Mesendoderm (in vitro differentiated cells): ENCODE data around the gene CHID1.
A peak's percentile ranks its signal among the peaks of the same experiment; 100 is the strongest.

Experiments
- DNase-seq: peaks from one replicate; pipeline ENCODE4 v3.0.0; 2013
- H2AK5ac ChIP-seq: 2 replicates; pipeline ENCODE4 v1.6.1; 2013; ENCODE audit warnings: low read length, inconsistent platforms
- H2BK120ac ChIP-seq: 2 replicates; pipeline ENCODE4 v1.6.1; 2013; ENCODE audit warnings: low read depth, mild to moderate bottlenecking, low read length, moderate library complexity, mixed read lengths
- H2BK15ac ChIP-seq: replicated peaks from 2 replicates; pipeline ENCODE4 v1.6.1; 2013; ENCODE audit warnings: low read depth, mild to moderate bottlenecking, moderate library complexity
- H2BK5ac ChIP-seq: 2 replicates; pipeline ENCODE4 v1.6.1; 2013; ENCODE audit warnings: low read length, inconsistent platforms
- H3K18ac ChIP-seq: 2 replicates; pipeline ENCODE4 v1.6.1; 2013; ENCODE audit warnings: mild to moderate bottlenecking, low read length, mixed read lengths
- H3K23ac ChIP-seq: one replicate; pipeline ENCODE4 v1.6.1; 2013; ENCODE audit warnings: low read length
- H3K27ac ChIP-seq: 2 replicates; pipeline ENCODE4 v1.5.1; 2013; ENCODE audit warnings: low read depth, mild to moderate bottlenecking, inconsistent platforms, low read length, moderate library complexity
- H3K27me3 ChIP-seq: 2 replicates; pipeline ENCODE4 v1.6.1; 2013; ENCODE audit warnings: low read length, control low read depth, mild to moderate bottlenecking, inconsistent platforms; ENCODE audit not compliant: insufficient read depth, poor library complexity
- H3K36me3 ChIP-seq: 2 replicates; pipeline ENCODE4 v1.6.1; 2013; ENCODE audit warnings: low read length, inconsistent platforms; ENCODE audit not compliant: control insufficient read depth, insufficient read depth
- H3K4ac ChIP-seq: one replicate; pipeline ENCODE4 v1.6.1; 2013; ENCODE audit warnings: low read depth, mild to moderate bottlenecking, low read length, moderate library complexity
- H3K4me1 ChIP-seq: 2 replicates; pipeline ENCODE4 v1.6.1; 2013; ENCODE audit warnings: low read depth, low read length, inconsistent platforms; ENCODE audit not compliant: control insufficient read depth
- H3K4me2 ChIP-seq: 2 replicates; pipeline ENCODE4 v1.6.1; 2013; ENCODE audit warnings: low read length
- H3K4me3 ChIP-seq: 2 replicates; pipeline ENCODE4 v1.5.1; 2013; ENCODE audit warnings: mild to moderate bottlenecking, low read length
- H3K56ac ChIP-seq: one replicate; pipeline ENCODE4 v1.6.1; 2013; ENCODE audit warnings: low read length
- H3K79me1 ChIP-seq: 2 replicates; pipeline ENCODE4 v1.6.1; 2013; ENCODE audit warnings: low read length, inconsistent platforms
- H3K79me2 ChIP-seq: 2 replicates; pipeline ENCODE4 v1.6.1; 2013; ENCODE audit warnings: mild to moderate bottlenecking, low read length; ENCODE audit not compliant: control insufficient read depth, insufficient read depth
- H3K9ac ChIP-seq: 2 replicates; pipeline ENCODE4 v1.6.1; 2013; ENCODE audit warnings: low read length, inconsistent platforms
- H4K5ac ChIP-seq: one replicate; pipeline ENCODE4 v1.6.1; 2013; ENCODE audit warnings: low read length
- H4K8ac ChIP-seq: one replicate; pipeline ENCODE4 v1.6.1; 2013; ENCODE audit warnings: low read depth, mild to moderate bottlenecking, control low read depth, low read length, moderate library complexity
- WGBS: extraction: QIAGEN DNeasy Blood & Tissue Kit; methylation state at CpG from one replicate; pipeline ENCODE4 v1.1.7; 2013; ENCODE audit warnings: low lambda C conversion rate, missing lambda C conversion rate; ENCODE audit not compliant: insufficient coverage; ENCODE audit errors: extremely low coverage; 5-methylcytosine and 5-hydroxymethylcytosine counted together

CHID1 gene

DNA sequence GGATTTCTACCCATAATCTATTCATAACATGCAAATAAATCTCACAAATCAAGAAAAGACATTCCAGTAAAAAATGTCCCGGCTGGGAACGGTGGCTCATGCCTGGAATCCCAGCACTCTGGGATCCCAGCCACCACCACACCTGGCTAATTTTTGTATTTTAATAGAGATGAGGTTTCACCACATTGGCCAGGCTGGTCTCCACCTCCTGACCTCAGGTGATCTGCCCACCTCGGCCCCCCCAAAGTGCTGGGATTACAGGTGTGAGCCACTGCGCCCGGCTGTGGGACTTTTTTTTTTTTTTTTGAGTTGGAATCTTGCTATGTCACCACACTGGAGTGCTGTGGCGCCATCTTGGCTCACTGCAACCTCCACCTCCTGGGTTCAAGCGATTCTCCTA, 4.7 kb downstream of the CHID1 start:
- Histone ChIP-seq H3K18ac (no peak overlapping the region), H3K4me2 (no peak overlapping the region), H2BK15ac (no peak overlapping the region), H4K5ac (no peak overlapping the region), H3K79me1 (peaks cover 17% of the 10 kb centered on the region), H4K8ac (no peak overlapping the region), H3K4ac (no peak overlapping the region), H3K23ac (no peak overlapping the region), H3K4me3 (no peak overlapping the region), H2BK120ac (no peak overlapping the region), H3K4me1 (no peaks in the 10 kb centered on the region), H3K27me3 (no peaks in the 10 kb centered on the region), H3K27ac (no peak overlapping the region), H3K56ac (no peak overlapping the region), H3K36me3 (peaks cover 13% of the 10 kb centered on the region), H2BK5ac (no peak overlapping the region), H2AK5ac (no peak overlapping the region), H3K79me2 (peaks cover 24% of the 10 kb centered on the region), H3K9ac (no peak overlapping the region)
- WGBS: no CpG with 5 or more reads among the region's 7 CpGs
- DNase-seq: no peak

DNA sequence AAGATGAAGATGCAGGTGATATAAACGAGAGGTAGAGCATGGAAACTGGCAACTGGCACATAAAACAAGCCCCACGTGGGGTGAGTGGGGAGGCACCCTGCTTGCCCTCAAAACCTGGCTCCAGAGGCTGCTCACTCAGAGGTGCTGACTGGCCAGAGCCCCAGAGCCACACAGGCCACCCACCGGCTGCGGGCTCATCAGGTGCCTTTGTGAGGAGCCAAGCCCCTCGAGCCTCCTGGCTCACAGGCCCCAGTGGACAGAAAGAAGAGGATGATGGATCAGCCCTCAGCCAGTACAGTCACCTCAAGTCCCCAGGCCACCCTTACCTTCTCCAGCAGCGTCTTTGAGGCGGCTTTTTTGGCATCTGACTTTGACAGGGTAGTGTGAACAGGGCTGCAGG, 6.2 kb downstream of the CHID1 start:
- Histone ChIP-seq H3K9ac (no peak overlapping the region), H2AK5ac (no peak overlapping the region), H4K8ac (no peak overlapping the region), H2BK15ac (no peak overlapping the region), H3K23ac (no peak overlapping the region), H3K4me3 (no peak overlapping the region), H3K36me3 (peaks cover 13% of the 10 kb centered on the region), H3K27me3 (no peaks in the 10 kb centered on the region), H3K4me1 (no peaks in the 10 kb centered on the region), H3K18ac (no peak overlapping the region), H3K27ac (no peak overlapping the region), H3K56ac (no peak overlapping the region), H3K79me2 (peaks cover 13% of the 10 kb centered on the region), H2BK5ac (no peak overlapping the region), H3K4ac (no peak overlapping the region), H3K79me1 (peaks cover 13% of the 10 kb centered on the region), H3K4me2 (no peak overlapping the region), H2BK120ac (no peak overlapping the region), H4K5ac (no peak overlapping the region)
- WGBS: no CpG with 5 or more reads among the region's 7 CpGs
- no peak for DNase-seq

DNA sequence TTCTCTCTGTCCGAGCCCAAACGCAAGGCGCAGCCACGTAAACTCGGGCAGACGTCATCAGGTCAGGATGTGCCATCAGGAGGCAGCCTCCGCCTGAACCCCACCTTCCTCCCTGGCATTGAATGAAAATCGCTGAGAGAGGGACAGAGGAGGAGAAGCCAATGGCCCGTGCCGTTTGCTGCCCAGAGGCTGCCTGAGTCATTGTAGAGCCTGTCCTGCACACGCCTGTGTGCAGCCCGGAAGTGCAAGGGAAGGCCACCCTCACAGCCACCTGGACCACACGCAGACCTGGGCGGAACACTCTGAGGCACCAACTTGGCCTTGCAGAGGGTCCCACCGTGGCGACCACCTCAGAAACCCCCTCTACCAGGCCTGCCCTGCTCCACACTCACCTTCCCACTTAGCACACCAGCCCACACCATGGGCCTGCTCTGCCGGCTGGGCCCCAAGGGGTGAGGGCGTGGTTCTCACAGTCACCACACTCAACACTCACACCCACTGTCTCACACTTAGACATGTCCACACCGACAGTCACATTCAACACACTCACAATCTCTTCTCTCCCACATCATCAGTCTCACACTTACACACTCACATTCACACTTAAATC, 9.1 kb downstream of the CHID1 start:
- no peak overlapping the region for H3K4ac ChIP-seq
- 100% methylated on average over 1 of the region's 19 CpGs for WGBS
- H3K27me3 ChIP-seq: no peaks in the 10 kb centered on the region
- no peak overlapping the region for H2BK15ac ChIP-seq
- H3K18ac ChIP-seq: no peak overlapping the region
- no peak overlapping the region for H3K4me3 ChIP-seq
- H2AK5ac ChIP-seq: no peak overlapping the region
- no peak overlapping the region for H3K23ac ChIP-seq
- no peak overlapping the region for H4K5ac ChIP-seq
- H2BK120ac ChIP-seq: no peak overlapping the region
- H3K4me1 ChIP-seq: no peaks in the 10 kb centered on the region
- H4K8ac ChIP-seq: no peak overlapping the region
- H3K27ac ChIP-seq: no peak overlapping the region
- no peak for DNase-seq
- H3K36me3 ChIP-seq: peaks cover 13% of the 10 kb centered on the region
- H2BK5ac ChIP-seq: no peak overlapping the region
- H3K79me2 ChIP-seq: no peaks in the 10 kb centered on the region
- no peak overlapping the region for H3K56ac ChIP-seq
- no peak overlapping the region for H3K9ac ChIP-seq
- no peaks in the 10 kb centered on the region for H3K79me1 ChIP-seq
- no peak overlapping the region for H3K4me2 ChIP-seq

DNA sequence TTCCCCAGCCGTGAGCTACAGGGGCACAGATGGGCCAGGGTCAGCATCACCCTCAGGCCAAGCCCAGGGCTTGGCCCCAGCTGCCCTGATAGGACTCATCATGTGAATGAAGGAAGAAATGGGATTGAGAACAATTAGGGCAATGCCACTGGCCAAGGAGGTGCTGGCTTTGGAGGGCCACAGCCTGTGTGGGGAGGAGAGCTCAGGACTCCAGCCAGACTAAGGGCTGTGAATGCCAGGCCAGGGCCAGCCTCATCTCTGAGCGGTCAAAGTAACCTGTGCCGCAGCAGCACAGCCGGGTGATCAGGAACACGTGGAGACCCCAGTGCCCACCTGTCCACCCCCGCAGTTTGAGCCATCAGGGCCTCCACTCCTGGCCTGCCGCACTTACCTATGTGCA, 10.1 kb downstream of the CHID1 start:
- no peak overlapping the region for H4K8ac ChIP-seq

DNA sequence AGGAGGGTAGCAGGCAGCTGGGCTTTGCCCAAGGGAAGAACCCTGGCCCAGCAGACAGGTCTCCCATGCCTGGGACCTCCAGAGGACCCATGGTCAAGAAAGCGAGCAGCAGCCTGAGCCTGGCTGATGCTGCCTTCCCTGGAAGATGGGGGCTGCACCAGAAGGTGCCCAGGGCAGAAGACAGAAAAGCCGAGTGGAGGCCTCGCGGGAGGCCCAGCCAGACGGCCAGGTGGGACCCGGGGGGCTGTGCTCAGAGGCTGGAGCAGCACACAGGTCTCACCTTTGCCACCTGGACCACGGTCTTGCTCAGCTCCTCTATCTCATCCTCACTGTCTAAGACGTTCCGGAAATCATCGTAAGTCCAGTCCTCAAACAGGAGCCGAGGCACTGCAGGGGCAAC, 10.9 kb downstream of the CHID1 start:
- Histone ChIP-seq H3K36me3 (peaks cover 13% of the 10 kb centered on the region), H3K4ac (no peak overlapping the region), H3K56ac (no peak overlapping the region), H3K4me3 (no peak overlapping the region), H2BK5ac (no peak overlapping the region), H3K27me3 (no peaks in the 10 kb centered on the region), H3K4me2 (no peak overlapping the region), H2AK5ac (no peak overlapping the region), H4K8ac (no peak overlapping the region), H2BK15ac (no peak overlapping the region), H3K23ac (no peak overlapping the region), H3K4me1 (no peaks in the 10 kb centered on the region), H3K18ac (no peak overlapping the region), H3K27ac (no peak overlapping the region), H3K79me2 (no peaks in the 10 kb centered on the region), H2BK120ac (no peak overlapping the region), H3K9ac (no peak overlapping the region), H4K5ac (no peak overlapping the region), H3K79me1 (no peaks in the 10 kb centered on the region)
- no peak for DNase-seq
- no CpG with 5 or more reads among the region's 11 CpGs for WGBS

More for the DNA sequence above, 10.1 kb downstream of the CHID1 start:
- H3K4me2 ChIP-seq: no peak overlapping the region
- no peak for DNase-seq
- H2BK15ac ChIP-seq: no peak overlapping the region
- H3K27me3 ChIP-seq: no peaks in the 10 kb centered on the region
- peaks cover 13% of the 10 kb centered on the region for H3K36me3 ChIP-seq
- H3K23ac ChIP-seq: no peak overlapping the region
- no CpG with 5 or more reads among the region's 7 CpGs for WGBS
- no peaks in the 10 kb centered on the region for H3K4me1 ChIP-seq
- H3K27ac ChIP-seq: no peak overlapping the region
- H3K4ac ChIP-seq: no peak overlapping the region
- H3K79me1 ChIP-seq: no peaks in the 10 kb centered on the region
- H2BK120ac ChIP-seq: no peak overlapping the region
- H2AK5ac ChIP-seq: no peak overlapping the region
- H3K4me3 ChIP-seq: no peak overlapping the region
- H3K56ac ChIP-seq: no peak overlapping the region
- no peak overlapping the region for H3K9ac ChIP-seq
- H3K18ac ChIP-seq: no peak overlapping the region
- no peak overlapping the region for H2BK5ac ChIP-seq
- H3K79me2 ChIP-seq: no peaks in the 10 kb centered on the region
- H4K5ac ChIP-seq: no peak overlapping the region

DNA sequence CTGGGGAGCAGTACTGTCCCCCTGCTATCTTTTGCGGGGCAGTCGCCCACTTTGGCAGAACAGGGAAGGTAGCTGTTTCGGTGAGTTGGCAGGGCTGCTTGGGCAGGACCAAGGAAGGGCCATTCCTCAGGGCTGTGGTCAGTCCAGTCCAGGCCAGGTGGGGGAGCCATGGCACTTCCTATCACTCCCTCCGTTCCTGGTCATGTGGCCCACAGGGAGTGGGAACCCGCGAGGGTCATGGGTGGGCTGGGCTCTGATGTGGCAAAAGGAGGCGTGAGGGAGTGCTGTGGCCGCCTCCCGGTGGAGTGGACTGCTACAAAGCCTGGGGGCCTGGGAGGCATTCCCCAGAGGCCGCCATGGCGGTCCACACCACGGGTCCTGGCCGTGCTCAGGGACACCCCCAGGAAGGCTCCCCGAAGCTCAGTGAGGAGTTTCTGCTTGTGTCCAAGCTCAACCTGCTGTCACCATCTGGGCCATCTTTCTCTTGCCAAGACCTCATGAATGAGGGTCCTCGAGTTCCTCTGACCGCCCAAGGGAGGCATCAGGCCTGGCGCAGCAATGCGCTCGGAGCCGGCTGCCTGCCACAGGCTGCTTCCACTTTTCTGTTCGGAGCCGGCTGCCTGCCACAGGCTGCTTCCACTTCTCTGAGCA, 11.9 kb downstream of the CHID1 start:
- Histone ChIP-seq H3K27me3 (no peaks in the 10 kb centered on the region), H4K8ac (no peak overlapping the region), H3K36me3 (peaks cover 11% of the 10 kb centered on the region), H3K23ac (no peak overlapping the region), H3K4me1 (no peaks in the 10 kb centered on the region), H2AK5ac (no peak overlapping the region), H3K56ac (no peak overlapping the region), H2BK5ac (no peak overlapping the region), H2BK120ac (no peak overlapping the region), H2BK15ac (no peak overlapping the region), H3K9ac (no peak overlapping the region), H4K5ac (no peak overlapping the region), H3K79me1 (no peaks in the 10 kb centered on the region), H3K4ac (no peak overlapping the region), H3K27ac (no peak overlapping the region), H3K4me3 (no peak overlapping the region), H3K4me2 (no peak overlapping the region), H3K79me2 (no peaks in the 10 kb centered on the region), H3K18ac (no peak overlapping the region)
- no CpG with 5 or more reads among the region's 22 CpGs for WGBS
- DNase-seq: peak; percentile 31
